GM12891 (cell line): Measurements from ENCODE around the gene FSTL4.

Source experiments
- DNase-seq: peaks from one replicate; pipeline ENCODE4 v3.0.0; 2011; ENCODE audit warnings: low spot score; ENCODE audit not compliant: insufficient read length
- FAIRE-seq: peaks from 2 replicates; lab custom pipeline; 2011; peaks lifted over from hg19 to GRCh38; lab: Jason Lieb, UNC
- PAX5 ChIP-seq: IDR thresholded peaks from 2 replicates; pipeline ENCODE4 v1.6.1; 2011; ENCODE audit warnings: low read length, moderate library complexity, mild to moderate bottlenecking; ENCODE audit not compliant: insufficient read depth, severe bottlenecking
- POLR2A ChIP-seq: IDR thresholded peaks from 2 replicates; pipeline ENCODE4 v1.6.1; 2011; ENCODE audit warnings: low read depth, low read length, control low read depth
- POLR2AphosphoS5 ChIP-seq: IDR thresholded peaks from 2 replicates; pipeline ENCODE4 v1.6.1; 2011; ENCODE audit warnings: low read depth, low read length, control low read depth
- POU2F2 ChIP-seq: IDR thresholded peaks from 2 replicates; pipeline ENCODE4 v1.6.1; 2011; ENCODE audit warnings: low read depth, mild to moderate bottlenecking, control low read depth, low read length, moderate library complexity
- SPI1 ChIP-seq: IDR thresholded peaks from 2 replicates; pipeline ENCODE4 v1.6.1; 2011; ENCODE audit warnings: low read depth, low read length, control low read depth
- TAF1 ChIP-seq: IDR thresholded peaks from 2 replicates; pipeline ENCODE4 v1.6.1; 2011; ENCODE audit warnings: low read depth, low read length, control low read depth

Gene FSTL4

DNA sequence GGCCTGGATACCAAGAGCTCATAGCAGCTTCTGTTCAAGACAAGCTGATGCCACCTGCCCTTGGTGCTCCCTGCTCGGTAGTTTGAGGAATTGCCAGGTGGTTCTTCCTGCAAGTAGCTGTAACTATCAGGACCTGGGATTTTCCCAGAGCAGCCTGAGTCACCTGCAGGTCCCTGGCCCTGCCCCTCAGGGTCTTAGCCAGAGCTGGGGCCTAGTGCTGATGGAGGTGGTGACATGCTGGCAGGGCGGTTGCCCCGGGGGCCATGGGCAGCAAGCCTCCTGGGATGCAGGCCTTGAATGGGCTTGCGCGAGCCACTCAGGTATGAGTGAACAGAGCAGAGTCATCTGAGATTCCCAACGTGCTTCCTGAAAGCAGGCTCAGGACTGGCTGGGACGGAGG, 298.3 kb downstream of the FSTL4 start:
- FAIRE-seq (no peak), DNase-seq (no peak)
- TF ChIP-seq PAX5 (no peak), SPI1 (no peak), POU2F2 (no peak), POLR2A (no peak), POLR2AphosphoS5 (no peak), TAF1 (no peak)

DNA sequence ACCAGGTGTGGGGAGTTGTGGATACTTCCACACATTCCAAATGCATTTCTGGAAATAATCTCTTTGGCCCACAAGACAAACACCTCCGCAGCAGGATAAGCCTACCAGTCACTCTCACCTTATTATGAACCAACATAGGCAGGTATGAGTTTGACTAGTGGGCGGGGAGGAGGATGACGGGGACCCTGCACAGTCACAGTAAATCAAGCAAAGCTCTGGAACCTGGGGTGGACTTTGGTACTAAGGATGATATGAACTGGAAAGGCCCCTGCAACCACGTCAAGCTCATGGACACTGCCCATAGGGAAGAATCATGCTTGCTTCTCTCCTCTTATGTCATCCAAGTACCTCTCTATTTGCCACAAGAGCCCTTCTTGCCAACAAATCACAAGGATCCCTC, 301.2 kb downstream of the FSTL4 start:
- DNase-seq (no peak), FAIRE-seq (no peak)
- TF ChIP-seq TAF1: no peak
- no peak for TF ChIP-seq POU2F2
- TF ChIP-seq POLR2AphosphoS5: no peak
- TF ChIP-seq POLR2A: no peak
- no peak for TF ChIP-seq PAX5
- no peak for TF ChIP-seq SPI1

DNA sequence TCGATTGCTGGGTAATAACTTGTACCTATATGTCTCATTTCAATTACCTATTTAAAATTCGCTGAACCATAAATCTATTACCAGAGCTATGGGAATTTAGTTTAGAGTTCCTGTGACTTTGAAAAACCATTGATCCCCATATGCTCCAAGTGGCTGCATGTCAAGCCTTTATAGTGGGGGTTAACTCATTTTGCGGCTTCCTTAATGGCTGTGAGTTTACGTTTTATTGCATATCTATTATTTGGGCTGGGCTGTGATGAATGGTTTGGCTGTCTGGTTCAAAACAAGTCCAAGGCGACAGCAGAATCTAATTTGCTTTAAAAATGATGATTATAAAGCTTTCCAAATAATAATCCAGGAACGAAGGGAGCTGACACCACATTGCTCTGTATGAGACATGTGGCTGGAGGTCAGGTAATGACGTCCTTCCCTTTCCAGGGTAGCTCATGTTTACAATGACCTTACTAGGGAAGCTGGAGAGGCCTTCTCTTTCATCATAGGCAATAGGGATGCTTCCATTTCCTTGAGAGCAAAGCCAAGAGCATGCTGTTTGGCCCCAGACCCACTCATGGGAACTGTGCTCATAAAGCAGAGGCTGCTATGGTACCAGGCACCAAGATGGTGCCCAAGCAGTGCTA, 302.2 kb downstream of the FSTL4 start:
- DNase-seq (no peak), FAIRE-seq (no peak)

DNA sequence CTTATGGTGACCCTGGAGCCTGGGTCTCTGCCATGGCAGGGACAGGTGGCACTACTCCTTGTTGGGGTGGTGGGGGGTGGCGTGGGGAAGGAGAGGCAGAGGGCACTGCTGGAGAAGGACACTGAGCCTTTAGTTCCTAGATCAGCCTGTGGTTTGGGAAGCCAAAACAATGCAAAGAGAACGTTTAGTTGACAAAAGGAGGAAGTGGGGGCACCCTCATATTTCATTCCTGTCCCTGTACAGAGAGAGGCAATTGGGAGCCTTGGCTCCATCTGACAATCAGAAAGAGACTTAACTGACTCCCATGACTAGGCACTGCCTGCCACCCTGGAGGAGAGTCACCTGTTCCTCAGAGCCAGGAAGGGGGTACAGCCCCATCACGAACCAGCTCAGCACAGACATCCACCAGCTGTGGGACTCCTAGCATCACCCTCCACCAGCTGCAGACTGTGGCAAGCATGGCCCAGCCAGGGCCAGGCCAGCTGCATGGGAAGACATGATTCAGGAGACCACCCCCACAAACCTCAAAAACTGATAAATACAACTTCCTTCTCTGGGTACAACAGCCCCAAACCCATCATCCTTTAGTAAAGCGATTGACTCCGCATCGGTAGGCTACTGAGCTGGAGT, 303.1 kb downstream of the FSTL4 start:
- FAIRE-seq (no peak), DNase-seq (no peak)
- TF ChIP-seq SPI1: peak; percentile 53
- no peak for TF ChIP-seq POLR2A
- no peak for TF ChIP-seq PAX5
- TF ChIP-seq TAF1: no peak

More for the DNA sequence above, 302.2 kb downstream of the FSTL4 start:
- no peak for TF ChIP-seq POLR2A
- TF ChIP-seq SPI1: no peak
- no peak for TF ChIP-seq POLR2AphosphoS5
- no peak for TF ChIP-seq TAF1
- no peak for TF ChIP-seq PAX5
- TF ChIP-seq POU2F2: no peak

DNA sequence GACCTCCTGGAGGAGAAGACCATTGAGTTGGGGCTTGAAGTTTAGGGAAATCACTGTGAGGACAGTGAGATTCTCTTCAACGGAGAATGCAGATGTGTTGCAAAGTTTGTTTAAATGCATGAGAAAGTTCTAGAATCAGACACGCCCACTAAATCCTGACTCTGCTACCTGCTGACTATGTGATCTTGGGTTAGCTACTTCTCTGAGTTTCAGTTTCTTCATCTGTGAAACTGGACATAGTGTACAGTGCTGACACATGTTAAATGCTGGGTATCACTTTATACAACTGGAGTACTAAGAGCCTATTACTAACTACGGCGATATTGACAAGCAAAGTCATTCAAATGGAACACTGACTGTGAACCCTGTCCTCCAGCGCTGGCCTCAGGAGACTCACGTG, 305.1 kb downstream of the FSTL4 start:
- no peak for TF ChIP-seq TAF1
- no peak for TF ChIP-seq POLR2A
- no peak for TF ChIP-seq POLR2AphosphoS5
- TF ChIP-seq POU2F2: no peak
- no peak for TF ChIP-seq SPI1
- TF ChIP-seq PAX5: no peak
- FAIRE-seq (peak; percentile 20), DNase-seq (no peak)

DNA sequence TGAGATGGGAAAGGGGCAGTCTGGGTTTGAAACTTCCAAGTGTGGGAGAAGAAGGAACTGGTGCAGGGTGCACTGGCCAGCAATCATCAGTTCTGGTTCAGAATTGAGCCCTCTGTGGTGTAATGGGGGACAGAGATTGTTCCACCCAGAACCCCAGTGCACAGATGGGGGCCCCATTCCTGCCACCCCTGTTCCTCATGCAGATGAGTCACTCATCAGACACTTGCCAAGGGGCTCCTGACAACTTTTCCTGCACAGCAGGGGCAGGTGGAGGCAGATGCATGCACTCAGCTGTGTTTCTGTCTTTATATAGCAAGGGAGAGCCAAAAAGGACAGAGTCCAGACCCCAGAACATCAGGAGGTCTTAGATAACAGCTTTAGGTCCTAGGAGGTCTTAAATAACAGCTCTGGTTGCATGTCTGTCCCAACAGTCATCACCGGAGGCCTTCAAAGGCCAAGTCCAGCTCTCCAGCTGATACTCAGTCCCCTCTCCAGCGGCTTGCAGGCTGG, 307.6 kb downstream of the FSTL4 start:
- DNase-seq: no peak
- no peak for FAIRE-seq
- TF ChIP-seq POLR2AphosphoS5: no peak

DNA sequence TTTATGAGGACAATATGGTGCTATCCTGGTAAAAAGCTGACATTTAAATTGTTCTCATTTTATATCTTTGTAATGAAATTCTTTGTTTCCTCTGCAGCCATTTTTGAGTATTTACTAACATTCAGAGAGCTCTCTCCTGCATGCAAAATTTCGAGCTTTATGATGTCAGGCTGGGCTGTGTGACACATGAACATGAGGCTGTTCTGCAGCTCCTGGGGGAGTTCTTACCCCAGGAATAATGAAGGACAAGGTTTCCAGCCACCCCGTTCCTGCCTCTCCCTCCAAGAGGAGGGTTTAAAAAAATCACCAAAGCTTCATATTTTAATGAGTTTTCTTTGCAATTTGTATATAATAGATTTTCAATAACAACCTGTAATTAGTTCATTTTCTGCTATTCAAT, 308.2 kb downstream of the FSTL4 start:
- DNase-seq: no peak
- TF ChIP-seq SPI1: no peak
- no peak for TF ChIP-seq PAX5
- no peak for TF ChIP-seq POLR2A
- no peak for TF ChIP-seq POLR2AphosphoS5
- TF ChIP-seq TAF1: no peak
- TF ChIP-seq POU2F2: no peak
- FAIRE-seq: no peak

DNA sequence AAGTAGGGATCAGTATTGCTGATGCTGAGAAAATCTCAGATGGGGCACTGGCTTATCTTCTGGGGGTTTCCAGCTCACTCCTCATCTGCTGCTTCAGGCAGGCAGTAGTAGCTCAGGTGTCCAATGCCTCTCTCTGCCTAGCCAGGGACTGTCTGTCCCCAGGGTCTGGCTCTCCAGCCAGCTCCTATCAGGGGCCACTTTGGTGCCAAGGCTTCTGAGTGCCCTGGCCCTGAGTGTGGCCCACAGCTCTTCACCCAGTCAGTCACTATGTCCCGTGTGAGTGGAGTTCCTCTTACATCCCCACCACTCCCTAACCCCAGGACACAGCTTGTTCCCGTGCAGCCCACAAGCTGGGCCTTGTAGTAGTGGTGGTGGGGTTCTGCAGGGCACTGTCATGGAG, 309.0 kb downstream of the FSTL4 start:
- no peak for FAIRE-seq
- no peak for TF ChIP-seq POLR2AphosphoS5
- TF ChIP-seq PAX5: no peak
- no peak for TF ChIP-seq SPI1
- TF ChIP-seq TAF1: no peak
- TF ChIP-seq POLR2A: no peak
- no peak for TF ChIP-seq POU2F2

DNA sequence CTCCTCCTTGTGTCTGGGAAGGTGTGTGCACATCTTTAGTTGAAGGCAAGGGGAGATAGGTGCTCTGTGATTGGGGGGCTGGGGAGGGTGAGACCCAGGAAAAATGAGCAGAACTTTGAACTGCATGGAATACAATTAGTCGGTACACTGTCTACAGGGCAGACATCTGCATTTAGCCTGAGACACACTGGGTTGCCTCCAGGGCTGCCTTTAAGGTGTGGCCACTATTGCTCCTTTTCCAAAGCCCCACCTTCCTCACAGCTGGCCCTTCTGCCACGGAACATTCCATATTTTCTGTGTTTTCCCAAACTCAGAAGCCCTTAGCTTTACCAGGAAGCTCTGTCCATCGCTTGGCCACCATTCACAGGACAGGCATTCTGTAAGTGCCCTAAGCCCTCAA, 312.6 kb downstream of the FSTL4 start:
- TF ChIP-seq TAF1 (no peak), POU2F2 (no peak), POLR2AphosphoS5 (no peak), PAX5 (no peak)
- no peak for DNase-seq
- FAIRE-seq: no peak

More for the DNA sequence above, 309.0 kb downstream of the FSTL4 start:
- DNase-seq: no peak

DNA sequence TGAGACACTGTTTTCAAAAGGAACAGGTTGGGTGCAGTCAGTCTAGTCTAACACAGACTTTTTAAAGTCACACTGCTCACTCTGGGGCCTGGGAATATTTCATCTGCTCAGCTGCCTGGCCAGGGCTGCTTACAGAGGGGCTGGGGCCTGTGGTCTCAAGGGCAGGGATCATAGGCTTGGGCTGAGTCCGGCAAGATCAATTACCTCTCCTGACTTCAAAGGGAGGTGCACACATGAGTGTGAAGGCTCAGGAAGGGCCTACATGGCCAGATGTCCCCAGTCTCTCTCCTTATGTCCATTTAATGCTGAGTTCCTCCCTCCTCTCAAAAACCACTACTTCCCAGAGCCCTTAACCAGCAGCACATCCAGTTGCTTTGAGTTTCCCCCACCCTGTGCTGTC, 313.3 kb downstream of the FSTL4 start:
- no peak for FAIRE-seq
- TF ChIP-seq SPI1 (no peak), PAX5 (no peak), POU2F2 (no peak), POLR2A (no peak), TAF1 (no peak), POLR2AphosphoS5 (no peak)

DNA sequence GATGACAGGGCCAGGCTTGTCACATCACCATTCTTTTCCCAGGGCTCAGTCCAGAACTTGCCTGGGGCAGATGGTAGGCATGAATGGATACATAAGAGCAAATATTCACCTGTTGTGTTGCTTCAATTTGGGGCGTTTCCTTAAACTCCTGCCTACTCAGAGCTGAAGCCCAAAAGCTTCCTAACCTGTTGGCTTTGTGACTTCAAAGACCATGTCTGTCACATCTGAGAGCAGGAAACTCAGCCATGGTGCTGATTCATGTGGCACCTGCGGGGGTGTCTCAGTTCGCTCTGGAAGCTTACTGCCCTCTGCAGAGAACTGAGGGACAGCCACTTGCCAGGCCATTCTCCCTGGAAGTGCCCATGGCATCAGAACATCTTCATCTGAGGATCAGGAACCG, 313.9 kb downstream of the FSTL4 start:
- DNase-seq (no peak), FAIRE-seq (no peak)
- TF ChIP-seq POU2F2: no peak
- no peak for TF ChIP-seq POLR2A
- no peak for TF ChIP-seq SPI1
- TF ChIP-seq TAF1: no peak
- TF ChIP-seq POLR2AphosphoS5: no peak
- no peak for TF ChIP-seq PAX5

More for the DNA sequence above, 313.3 kb downstream of the FSTL4 start:
- DNase-seq: no peak
